ENCODE data around the gene RFT1.

RFT1 gene

GRCh38 chr3:53139906-53140846, 9.9 kb upstream of the RFT1 start:
- no peak for DNase-seq (ENCODE audit: extremely low read depth, low read depth)
- no peak for TF ChIP-seq CTCF (IDR thresholded peaks at IDR 0.05; ENCODE audit: low read depth, low read length)

GRCh38 chr3:53137835-53138446, 7.7 kb upstream of the RFT1 start:
- no peak for DNase-seq (ENCODE audit: extremely low read depth, low read depth)

GRCh38 chr3:53137221-53137620, 7.0 kb upstream of the RFT1 start:
- DNase-seq (ENCODE audit: extremely low read depth, low read depth) = no peak
- TF ChIP-seq CTCF (IDR thresholded peaks at IDR 0.05; ENCODE audit: low read depth, low read length) = no peak

More at GRCh38 chr3:53137835-53138446, 7.7 kb upstream of the RFT1 start:
- no peak for TF ChIP-seq CTCF (IDR thresholded peaks at IDR 0.05; ENCODE audit: low read depth, low read length)

GRCh38 chr3:53134631-53135232, 4.5 kb upstream of the RFT1 start:
- DNase-seq (ENCODE audit: extremely low read depth, low read depth) = peak; percentile 43
- peak; percentile 78 for TF ChIP-seq CTCF (IDR thresholded peaks at IDR 0.05; ENCODE audit: low read depth, low read length)

GRCh38 chr3:53132347-53132746, 2.1 kb upstream of the RFT1 start:
- TF ChIP-seq CTCF (IDR thresholded peaks at IDR 0.05; ENCODE audit: low read depth, low read length) = no peak
- no peak for DNase-seq (ENCODE audit: extremely low read depth, low read depth)

- no peak for TF ChIP-seq CTCF (IDR thresholded peaks at IDR 0.05; ENCODE audit: low read depth, low read length)
- DNase-seq (ENCODE audit: extremely low read depth, low read depth) = no peak
Observed at GRCh38 chr3:53131096-53131495, 861 bp upstream of the RFT1 start.

- no peak for TF ChIP-seq CTCF (IDR thresholded peaks at IDR 0.05; ENCODE audit: low read depth, low read length)
Observed at GRCh38 chr3:53129344-53129743, 891 bp downstream of the RFT1 start.

More at GRCh38 chr3:53129344-53129743, 891 bp downstream of the RFT1 start:
- no peak for DNase-seq (ENCODE audit: extremely low read depth, low read depth)
